ENCODE data around the gene DPP6. TPM values are rescaled to one million over a fixed set of nuclear protein-coding genes. Genes with fewer than 3 reads are reported as not detected.
"Not testable (repeated sequence)": the region's sequence is repeated elsewhere in the genome, so short reads cannot be mapped to it uniquely, and the experiment has no call there.

The DPP6 gene
- total RNA-seq, 3 donors from 2014 or later (not counting 1 experiment from before 2014, with no cell fraction given) = not detected

- H3K9me3 Mint-ChIP-seq; H3K27me3 ChIP-seq (ENCODE audit: control insufficient read depth, insufficient read depth, low read length); H3K27ac Mint-ChIP-seq; H3K4me3 Mint-ChIP-seq; H3K36me3 Mint-ChIP-seq; H3K27ac ChIP-seq (ENCODE audit: low read length); ATAC-seq; intact Hi-C loops (cut with micrococcal nuclease); H3K36me3 ChIP-seq (ENCODE audit: control insufficient read depth, insufficient read depth, low read length); H3K9me3 ChIP-seq (ENCODE audit: control insufficient read depth, insufficient read depth, low read length); H3K4me1 Mint-ChIP-seq; H3K4me1 ChIP-seq (ENCODE audit: control insufficient read depth, insufficient read depth, low read length); H3K27me3 Mint-ChIP-seq (ENCODE audit: low read depth in 2 of 2); H3K4me3 ChIP-seq (ENCODE audit: low read length): not testable (repeated sequence)
- 17% methylated on average over 8 of the region's 9 CpGs for WGBS (ENCODE audit: insufficient coverage)
- DNase-seq = peak in 1 of 2 donors; percentile 7
These were observed 3.4 kb downstream of the DPP6 start for GRCh38 chr7:154055491-154056106.

- H3K9me3 ChIP-seq (ENCODE audit: control insufficient read depth, insufficient read depth, low read length); H3K27me3 ChIP-seq (ENCODE audit: control insufficient read depth, insufficient read depth, low read length); H3K27ac Mint-ChIP-seq; intact Hi-C loops (cut with micrococcal nuclease); H3K4me3 Mint-ChIP-seq; DNase-seq; H3K4me3 ChIP-seq (ENCODE audit: low read length); H3K27ac ChIP-seq (ENCODE audit: low read length); H3K4me1 Mint-ChIP-seq; ATAC-seq; H3K9me3 Mint-ChIP-seq; H3K4me1 ChIP-seq (ENCODE audit: control insufficient read depth, insufficient read depth, low read length); H3K36me3 ChIP-seq (ENCODE audit: control insufficient read depth, insufficient read depth, low read length); H3K27me3 Mint-ChIP-seq (ENCODE audit: low read depth in 2 of 2); H3K36me3 Mint-ChIP-seq: not testable (repeated sequence)
- WGBS (ENCODE audit: insufficient coverage) = 98% methylated on average over 9 of the region's 14 CpGs
These were observed 6.6 kb downstream of the DPP6 start for GRCh38 chr7:154058783-154059182.

- H3K36me3 ChIP-seq (ENCODE audit: control insufficient read depth, insufficient read depth, low read length); ATAC-seq: not testable (repeated sequence)
These were observed 8.4 kb downstream of the DPP6 start for GRCh38 chr7:154060551-154060950.

GRCh38 chr7:154071833-154072232 is 19.6 kb downstream of the DPP6 start:
- H3K9me3 Mint-ChIP-seq; H3K36me3 ChIP-seq (ENCODE audit: control insufficient read depth, insufficient read depth, low read length); H3K9me3 ChIP-seq (ENCODE audit: control insufficient read depth, insufficient read depth, low read length); ATAC-seq; H3K4me1 ChIP-seq (ENCODE audit: control insufficient read depth, insufficient read depth, low read length); H3K27ac ChIP-seq (ENCODE audit: low read length); H3K36me3 Mint-ChIP-seq; H3K4me3 ChIP-seq (ENCODE audit: low read length); DNase-seq; H3K27ac Mint-ChIP-seq; H3K27me3 Mint-ChIP-seq (ENCODE audit: low read depth in 2 of 2); H3K4me3 Mint-ChIP-seq; H3K27me3 ChIP-seq (ENCODE audit: control insufficient read depth, insufficient read depth, low read length); intact Hi-C loops (cut with micrococcal nuclease); H3K4me1 Mint-ChIP-seq: not testable (repeated sequence)
- WGBS (ENCODE audit: insufficient coverage) = no CpG with 5 or more reads among the region's 4 CpGs

More at GRCh38 chr7:154060551-154060950, 8.4 kb downstream of the DPP6 start:
- H3K9me3 ChIP-seq (ENCODE audit: control insufficient read depth, insufficient read depth, low read length); H3K27me3 Mint-ChIP-seq (ENCODE audit: low read depth in 2 of 2); H3K27me3 ChIP-seq (ENCODE audit: control insufficient read depth, insufficient read depth, low read length); H3K27ac ChIP-seq (ENCODE audit: low read length); DNase-seq; H3K4me1 ChIP-seq (ENCODE audit: control insufficient read depth, insufficient read depth, low read length); H3K9me3 Mint-ChIP-seq; H3K36me3 Mint-ChIP-seq; H3K4me1 Mint-ChIP-seq; H3K4me3 ChIP-seq (ENCODE audit: low read length); H3K27ac Mint-ChIP-seq; intact Hi-C loops (cut with micrococcal nuclease); H3K4me3 Mint-ChIP-seq: not testable (repeated sequence)
- WGBS (ENCODE audit: insufficient coverage) = 98% methylated on average over 6 of the region's 15 CpGs

- DNase-seq; H3K4me3 Mint-ChIP-seq; H3K4me1 Mint-ChIP-seq; H3K4me1 ChIP-seq (ENCODE audit: control insufficient read depth, insufficient read depth, low read length); H3K27me3 ChIP-seq (ENCODE audit: control insufficient read depth, insufficient read depth, low read length); H3K27ac Mint-ChIP-seq; H3K4me3 ChIP-seq (ENCODE audit: low read length); H3K9me3 ChIP-seq (ENCODE audit: control insufficient read depth, insufficient read depth, low read length); H3K27ac ChIP-seq (ENCODE audit: low read length); H3K27me3 Mint-ChIP-seq (ENCODE audit: low read depth in 2 of 2); H3K36me3 ChIP-seq (ENCODE audit: control insufficient read depth, insufficient read depth, low read length); H3K36me3 Mint-ChIP-seq; H3K9me3 Mint-ChIP-seq; intact Hi-C loops (cut with micrococcal nuclease): not testable (repeated sequence)
- ATAC-seq = peak in 1 of 3 donors; percentile 17
- WGBS (ENCODE audit: insufficient coverage) = 81% methylated on average over 13 of the region's 15 CpGs
These were observed 20.4 kb downstream of the DPP6 start for GRCh38 chr7:154072395-154073181.

GRCh38 chr7:154078523-154078922 is 26.3 kb downstream of the DPP6 start:
- H3K27me3 Mint-ChIP-seq (ENCODE audit: low read depth in 2 of 2); H3K4me3 ChIP-seq (ENCODE audit: low read length); H3K27me3 ChIP-seq (ENCODE audit: control insufficient read depth, insufficient read depth, low read length); DNase-seq; H3K4me1 ChIP-seq (ENCODE audit: control insufficient read depth, insufficient read depth, low read length); H3K9me3 ChIP-seq (ENCODE audit: control insufficient read depth, insufficient read depth, low read length); H3K27ac ChIP-seq (ENCODE audit: low read length); H3K27ac Mint-ChIP-seq; H3K9me3 Mint-ChIP-seq; H3K36me3 Mint-ChIP-seq; H3K4me1 Mint-ChIP-seq; H3K36me3 ChIP-seq (ENCODE audit: control insufficient read depth, insufficient read depth, low read length); ATAC-seq; intact Hi-C loops (cut with micrococcal nuclease); H3K4me3 Mint-ChIP-seq: not testable (repeated sequence)
- WGBS (ENCODE audit: insufficient coverage) = 84% methylated on average over 2 of the region's 2 CpGs

GRCh38 chr7:154080249-154080648 is 28.1 kb downstream of the DPP6 start:
- H3K4me1 Mint-ChIP-seq; H3K4me3 ChIP-seq (ENCODE audit: low read length); intact Hi-C loops (cut with micrococcal nuclease); H3K36me3 ChIP-seq (ENCODE audit: control insufficient read depth, insufficient read depth, low read length); H3K27me3 ChIP-seq (ENCODE audit: control insufficient read depth, insufficient read depth, low read length); H3K27ac Mint-ChIP-seq; H3K4me1 ChIP-seq (ENCODE audit: control insufficient read depth, insufficient read depth, low read length); H3K27me3 Mint-ChIP-seq (ENCODE audit: low read depth in 2 of 2); H3K9me3 ChIP-seq (ENCODE audit: control insufficient read depth, insufficient read depth, low read length); H3K9me3 Mint-ChIP-seq; DNase-seq; H3K36me3 Mint-ChIP-seq; ATAC-seq; H3K4me3 Mint-ChIP-seq; H3K27ac ChIP-seq (ENCODE audit: low read length): not testable (repeated sequence)
- WGBS (ENCODE audit: insufficient coverage) = no CpG with 5 or more reads among the region's 3 CpGs

Data from natural killer cell (primary cell).